ENCODE measurements around the gene TPK1.

The TPK1 gene

GRCh38 chr7:144835652-144836544 lies at the start of gene TPK1:
Gene TPK1, minus strand, starts transcription at chr7:144836053. Its CDS starts 451 bp downstream, at chr7:144835602.
- peak; percentile 81 for DNase-seq

- DNase-seq: no peak
These were observed 49.6 kb upstream of the TPK1 start for GRCh38 chr7:144885478-144885877.

GRCh38 chr7:144884896-144885295 lies 49.0 kb upstream of the TPK1 start:
- no peak for DNase-seq

DNA sequence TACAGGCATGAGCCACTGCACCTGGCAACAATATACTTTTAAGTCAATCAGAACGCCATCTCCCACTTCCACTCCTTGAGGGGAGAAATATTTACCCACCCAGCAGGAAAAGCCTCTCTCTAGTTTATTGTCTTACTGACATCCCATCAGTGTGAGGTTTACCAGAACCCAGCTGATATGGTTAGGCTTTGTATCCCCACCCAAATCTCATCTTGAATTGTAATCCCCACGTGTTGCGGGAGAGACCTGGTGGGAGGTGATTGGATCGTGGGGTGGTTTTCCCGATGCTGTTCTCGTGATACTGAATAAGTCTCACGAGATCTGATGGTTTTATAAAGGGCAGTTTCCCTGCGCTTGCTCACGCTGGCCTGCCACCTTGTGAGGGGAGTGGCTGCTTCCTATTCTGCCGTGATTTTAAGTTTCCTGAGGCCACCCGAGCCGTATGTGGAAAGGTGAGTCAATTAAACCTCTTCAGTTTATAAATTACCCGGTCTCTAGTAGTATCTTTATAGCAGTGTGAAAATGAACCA lies 37.5 kb upstream of the TPK1 start:
- DNase-seq: no peak

GRCh38 chr7:144869082-144869481 lies 33.2 kb upstream of the TPK1 start:
- no peak for DNase-seq

- DNase-seq: no peak
These were observed 30.3 kb upstream of the TPK1 start for GRCh38 chr7:144866189-144866588.

DNA sequence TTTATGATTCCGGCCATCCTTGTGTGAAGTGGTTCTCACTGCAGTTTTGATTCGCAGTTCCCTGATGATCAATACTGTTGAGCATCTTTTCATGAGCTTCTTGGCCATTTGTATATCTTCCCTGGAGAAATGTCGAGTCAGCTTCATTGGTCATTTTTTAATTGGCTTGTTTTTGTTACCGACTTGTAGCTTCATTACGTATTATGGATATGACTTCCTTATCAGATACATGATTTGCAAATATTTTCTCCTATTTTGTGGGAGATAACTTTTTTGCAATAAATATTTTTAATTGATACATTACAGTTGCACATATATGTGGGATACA lies 27.4 kb upstream of the TPK1 start:
- no peak for DNase-seq

DNA sequence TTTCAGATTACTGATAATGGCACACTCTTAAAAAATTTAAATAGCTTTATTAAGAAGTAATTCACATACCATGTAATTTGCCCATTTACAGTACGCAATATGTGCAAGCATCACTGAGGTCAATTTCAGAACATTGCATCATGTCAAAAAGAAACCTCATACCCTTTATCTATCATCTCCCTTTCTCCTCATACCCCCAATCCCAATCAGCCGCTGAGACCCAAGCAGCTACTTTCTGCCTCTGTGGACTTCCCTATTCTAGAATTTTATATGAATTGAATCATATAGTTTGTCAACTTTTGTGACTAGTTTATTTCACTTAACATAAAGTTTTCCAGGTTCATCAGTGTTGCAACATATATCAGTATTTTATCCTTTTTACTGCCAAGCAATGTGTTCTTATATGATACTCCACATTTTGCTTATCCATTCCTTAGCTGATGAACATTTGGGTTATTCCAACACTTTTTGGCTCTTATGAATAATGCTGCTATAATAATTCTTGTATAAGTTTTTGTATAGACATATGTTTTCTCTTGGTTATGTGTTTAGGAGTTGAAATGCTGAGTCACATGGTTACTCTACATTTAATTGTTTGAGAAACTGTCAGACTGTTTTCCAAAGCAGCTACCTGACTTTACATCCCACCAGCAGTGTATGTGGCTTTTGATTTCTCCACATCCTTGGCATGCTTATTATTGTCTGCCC lies 26.9 kb upstream of the TPK1 start:
- DNase-seq: no peak

DNA sequence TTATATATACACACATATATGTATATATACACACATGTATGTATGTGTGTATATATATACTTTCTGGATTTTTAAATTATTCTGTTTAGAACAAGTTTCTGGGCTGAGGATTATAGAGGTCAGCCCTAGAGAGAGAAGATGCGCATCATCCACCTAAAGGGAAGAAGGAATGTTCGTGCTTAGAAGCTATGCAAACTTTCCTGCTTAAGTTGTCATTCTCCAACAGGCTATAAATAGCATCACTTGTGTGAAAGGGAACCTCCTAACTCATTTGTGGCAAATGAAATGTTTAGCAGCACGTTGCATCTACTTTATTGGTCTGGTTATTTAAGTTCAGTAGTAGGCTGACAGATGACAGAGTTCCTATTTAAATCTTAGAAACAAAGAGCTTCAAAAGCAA lies 23.9 kb upstream of the TPK1 start:
- DNase-seq: no peak

GRCh38 chr7:144857463-144857862 lies 21.6 kb upstream of the TPK1 start:
- no peak for DNase-seq

GRCh38 chr7:144854839-144855424 lies 19.1 kb upstream of the TPK1 start:
- DNase-seq: no peak

- no peak for DNase-seq
These were observed 17.7 kb upstream of the TPK1 start for GRCh38 chr7:144853542-144853941.

DNA sequence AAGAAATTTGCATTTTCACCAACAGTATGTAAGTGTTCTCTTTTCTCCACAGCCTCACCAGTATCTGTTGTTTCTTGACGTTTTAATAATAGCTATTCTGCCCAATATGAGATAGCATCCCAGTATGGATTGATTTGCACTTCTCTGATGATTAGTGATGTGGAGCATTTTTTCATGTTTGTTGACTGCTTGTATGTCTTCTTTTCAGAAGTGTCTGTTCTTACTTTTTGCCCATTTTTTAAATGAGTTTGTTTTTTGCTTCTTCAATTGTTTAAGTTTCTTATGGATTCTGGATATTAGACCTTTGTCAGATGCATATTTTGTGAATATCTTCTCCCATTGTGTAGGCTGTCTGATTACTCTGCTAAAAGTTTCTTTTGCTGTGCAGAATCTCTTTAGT lies 12.2 kb upstream of the TPK1 start:
- DNase-seq: no peak

DNA sequence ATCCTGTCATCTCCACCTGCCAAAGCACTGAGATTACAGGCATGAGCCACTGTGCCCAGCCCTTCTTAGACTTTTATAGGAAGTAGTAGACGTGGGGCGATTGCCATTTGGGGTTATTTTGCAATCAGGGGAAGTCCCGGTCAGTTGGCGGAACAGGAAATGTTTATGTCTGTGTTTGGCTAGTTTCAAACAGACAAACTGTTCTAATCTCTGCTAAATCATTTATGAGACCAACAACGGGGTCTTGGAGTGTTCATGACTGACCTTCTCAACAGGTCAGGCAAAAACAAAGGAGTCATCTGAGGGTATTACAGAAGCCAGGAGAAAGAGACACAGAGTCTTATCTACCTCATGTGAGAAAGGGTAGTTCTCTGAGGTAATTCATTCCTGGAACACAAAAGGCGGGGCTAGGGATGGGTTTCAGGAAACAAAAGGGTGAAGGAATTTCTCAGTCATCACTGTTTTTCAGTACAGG lies 6.6 kb upstream of the TPK1 start:
- no peak for DNase-seq

GRCh38 chr7:144836545-144836842 lies 641 bp upstream of the TPK1 start:
- no peak for DNase-seq

DNA sequence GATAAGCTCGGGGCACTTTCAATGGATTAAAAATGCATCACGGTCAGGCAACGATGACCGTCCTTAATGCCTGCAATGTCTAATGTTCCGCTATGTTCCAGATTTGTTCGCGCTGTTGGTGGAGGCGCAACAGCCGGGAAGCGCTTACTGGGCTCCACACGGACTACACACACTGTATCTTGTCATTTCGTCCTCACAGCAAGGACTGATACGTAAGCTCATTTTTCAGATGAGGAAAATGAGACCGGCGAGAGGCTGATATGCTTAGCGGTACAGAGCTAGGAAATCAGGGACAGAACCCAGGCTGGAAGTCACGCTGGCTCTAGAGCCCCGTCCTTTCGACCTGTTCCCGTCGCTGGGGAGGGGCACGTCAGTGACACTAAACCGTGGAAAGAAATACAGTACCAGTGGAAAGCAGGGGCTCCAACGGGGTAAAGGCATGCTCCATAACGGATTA lies 670 bp downstream of the TPK1 start:
- no peak for DNase-seq

GRCh38 chr7:144834641-144835144 lies 1.2 kb downstream of the TPK1 start:
- DNase-seq: no peak

DNA sequence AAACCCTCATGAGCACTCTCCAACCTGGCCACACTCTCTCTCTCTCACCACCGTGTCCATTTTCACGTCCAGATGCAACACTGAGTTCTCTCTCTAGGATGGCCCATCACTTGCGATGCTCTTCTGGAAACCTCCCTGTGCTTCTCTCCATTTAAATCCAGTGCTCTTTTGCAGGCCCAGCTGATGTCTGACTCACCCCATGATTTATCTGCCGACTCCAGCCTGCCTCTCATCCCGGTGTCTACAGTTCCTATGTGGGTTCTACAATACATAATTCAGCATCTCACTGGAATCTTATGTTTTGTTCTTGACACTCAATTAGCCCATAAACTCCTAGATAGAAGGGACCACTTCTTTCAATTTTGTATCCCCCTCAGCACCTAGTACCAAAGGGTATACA lies 5.0 kb downstream of the TPK1 start:
- peak; percentile 25 for DNase-seq

- no peak for DNase-seq
These were observed 5.6 kb downstream of the TPK1 start for GRCh38 chr7:144830024-144830785.

DNA sequence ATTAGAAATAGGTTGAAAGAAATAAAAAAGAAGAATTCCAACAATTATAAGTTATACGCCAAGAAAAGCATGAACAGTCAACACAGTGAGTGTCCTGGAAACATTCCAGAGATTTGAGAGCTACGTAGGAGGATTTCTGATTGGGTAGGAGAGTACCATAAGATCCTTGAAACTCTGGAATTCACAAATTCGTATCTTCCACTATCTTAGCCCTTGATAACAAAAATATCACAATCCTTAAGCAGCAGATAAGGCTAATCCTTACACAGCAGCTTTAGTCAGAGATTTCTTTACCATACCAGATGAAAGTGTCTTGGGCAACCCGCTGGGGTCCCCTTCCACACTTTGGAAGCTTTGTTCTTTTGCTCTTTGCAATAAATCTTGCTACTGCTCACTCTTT lies 8.2 kb downstream of the TPK1 start:
- no peak for DNase-seq

DNA sequence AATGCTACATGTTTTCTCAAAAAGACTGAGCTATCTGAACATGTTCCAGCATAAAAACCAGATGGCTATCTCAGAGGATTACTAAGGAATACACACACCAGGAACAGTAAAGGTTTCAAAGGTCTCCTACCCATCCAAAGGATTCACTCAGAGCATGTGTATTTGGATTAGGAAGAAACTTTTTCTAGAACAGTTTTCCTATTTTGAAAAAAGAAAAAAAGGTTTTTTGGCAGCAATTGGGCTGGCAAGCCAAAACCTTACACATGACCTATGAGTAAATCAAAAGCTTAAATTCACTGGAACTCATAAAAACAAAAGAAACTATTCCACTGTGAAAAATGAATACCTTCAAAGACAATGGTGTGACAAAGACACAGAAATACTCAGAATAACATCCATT lies 9.6 kb downstream of the TPK1 start:
- no peak for DNase-seq

DNA sequence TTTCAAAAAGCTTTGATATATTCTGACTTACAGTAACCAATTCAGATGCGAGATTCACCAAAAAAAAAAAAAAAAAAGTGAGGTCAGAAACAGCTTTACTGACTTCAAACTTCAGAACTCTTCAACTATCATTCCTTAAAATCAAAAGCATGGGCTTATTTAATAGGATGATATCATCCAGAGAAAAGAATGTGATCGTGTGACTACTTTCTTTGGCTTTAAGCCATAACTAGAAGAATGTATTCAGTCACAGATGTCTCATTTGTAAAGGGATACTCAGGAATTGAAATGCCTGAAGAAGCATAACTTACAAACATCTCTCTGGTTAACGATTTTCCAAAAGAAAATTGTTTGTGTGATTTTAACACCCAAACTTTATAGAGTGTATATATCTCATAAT lies 11.5 kb downstream of the TPK1 start:
- DNase-seq: no peak

DNA sequence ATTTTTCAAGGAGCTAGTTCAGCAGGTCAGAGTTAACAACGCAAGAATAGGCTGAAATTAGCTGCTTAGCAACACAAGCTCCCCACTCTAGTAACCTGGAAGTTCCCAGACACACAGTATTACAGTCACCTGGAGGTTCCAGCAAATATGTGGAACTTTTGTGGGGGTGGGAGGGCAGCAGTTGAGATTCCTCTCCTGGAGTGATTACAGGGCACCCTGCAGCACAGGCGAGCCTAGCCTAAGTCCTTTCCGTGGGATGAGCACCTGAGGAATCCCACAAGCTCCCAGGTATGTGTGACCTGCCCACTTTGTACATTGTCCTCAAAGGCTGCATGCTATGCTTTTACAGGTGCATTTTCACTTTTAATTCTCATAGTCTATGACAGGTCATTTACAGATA lies 13.6 kb downstream of the TPK1 start:
- no peak for DNase-seq
